ENCODE results near the gene PELI2.

The PELI2 gene

DNA sequence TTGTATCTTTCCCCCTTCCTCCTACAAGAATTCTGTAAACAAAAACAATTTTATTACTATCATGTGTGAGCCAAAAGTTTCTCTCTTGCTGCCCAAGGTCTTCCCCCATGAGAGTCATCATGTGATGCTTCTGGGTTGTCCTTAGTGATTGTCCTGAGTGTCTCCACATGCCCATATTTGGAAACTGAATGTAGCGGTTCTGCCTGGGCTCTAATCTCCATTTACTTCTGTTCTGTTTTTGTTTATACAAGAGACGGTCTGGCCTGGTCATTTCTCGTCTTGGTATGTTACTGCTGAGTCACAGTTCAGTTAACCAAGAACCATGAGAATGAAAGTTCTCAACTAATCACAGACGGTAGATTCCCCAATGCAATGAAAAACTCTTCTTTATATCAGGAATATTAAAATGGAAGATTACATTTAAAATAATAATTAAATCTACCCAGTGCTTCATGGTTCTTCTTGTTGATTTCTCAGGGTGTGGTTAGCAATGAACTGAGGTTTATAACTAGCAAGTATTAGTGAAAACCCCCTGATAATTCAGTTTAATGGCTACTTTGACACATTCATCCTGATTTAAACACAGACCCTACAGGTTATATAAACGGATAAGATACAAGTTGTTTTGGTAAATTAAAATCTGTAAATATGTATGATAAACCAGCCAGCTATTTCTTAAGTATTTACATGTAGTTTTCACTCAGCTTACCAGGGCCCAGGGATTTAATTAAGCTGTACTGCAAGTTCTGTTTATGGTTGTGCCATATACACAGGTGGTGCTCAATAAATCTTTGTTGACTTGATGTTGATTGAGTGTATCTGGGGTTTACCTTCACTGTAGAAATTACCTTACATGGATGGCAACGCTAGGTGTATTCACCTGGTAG, 81.1 kb downstream of the PELI2 start:
- no peak for DNase-seq (ENCODE audit: extremely low read depth in 1 of 2, low read depth in 1 of 2)

DNA sequence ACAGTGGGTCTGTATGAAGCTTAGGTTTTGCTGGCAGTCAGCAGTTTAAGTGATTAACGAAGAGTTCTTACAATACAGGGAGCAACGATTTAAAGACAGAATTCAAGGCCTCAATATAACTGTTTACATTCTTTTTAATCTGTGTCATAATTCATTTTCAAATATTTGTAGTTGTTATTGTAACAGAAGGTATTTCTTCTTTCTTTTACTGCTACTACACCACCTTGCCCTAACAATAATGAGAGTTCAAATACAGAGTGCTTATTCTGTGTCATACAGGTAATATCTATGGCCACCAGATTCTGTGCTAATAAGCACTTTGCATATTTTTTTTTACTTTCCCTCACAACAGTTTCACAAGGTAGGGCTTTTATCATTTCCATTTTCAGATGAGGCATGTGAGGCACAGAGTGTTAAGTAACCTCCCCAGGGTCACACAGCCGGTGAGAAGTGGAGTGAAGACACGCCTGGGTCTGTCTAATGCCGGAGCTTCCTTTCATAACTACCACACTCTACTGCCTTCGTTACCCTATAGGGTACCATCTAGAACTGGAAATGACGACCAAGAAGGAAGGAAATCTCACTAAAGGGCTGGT, 81.9 kb downstream of the PELI2 start:
- no peak for DNase-seq (ENCODE audit: extremely low read depth in 1 of 2, low read depth in 1 of 2)

DNA sequence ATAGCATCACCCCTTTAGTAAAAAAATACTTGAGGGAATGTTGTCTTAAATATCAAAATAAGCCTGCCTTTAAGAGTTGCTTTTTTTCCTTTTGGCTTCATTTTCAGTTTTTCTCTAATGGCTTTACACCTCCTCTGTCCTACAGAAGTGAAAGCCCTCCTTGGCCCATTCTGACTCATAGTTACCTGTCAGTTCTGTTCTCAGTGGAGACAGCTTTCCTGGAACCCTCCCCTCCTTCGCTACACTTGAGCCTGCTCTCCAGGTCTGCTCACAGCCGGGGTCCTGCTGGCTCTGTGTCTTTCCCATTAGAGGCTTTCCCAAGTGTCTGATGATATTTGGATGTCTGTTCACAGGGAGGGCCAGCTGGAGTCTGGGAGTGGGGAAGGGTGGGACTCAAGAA, 84.0 kb downstream of the PELI2 start:
- DNase-seq (ENCODE audit: extremely low read depth in 1 of 2, low read depth in 1 of 2): no peak

DNA sequence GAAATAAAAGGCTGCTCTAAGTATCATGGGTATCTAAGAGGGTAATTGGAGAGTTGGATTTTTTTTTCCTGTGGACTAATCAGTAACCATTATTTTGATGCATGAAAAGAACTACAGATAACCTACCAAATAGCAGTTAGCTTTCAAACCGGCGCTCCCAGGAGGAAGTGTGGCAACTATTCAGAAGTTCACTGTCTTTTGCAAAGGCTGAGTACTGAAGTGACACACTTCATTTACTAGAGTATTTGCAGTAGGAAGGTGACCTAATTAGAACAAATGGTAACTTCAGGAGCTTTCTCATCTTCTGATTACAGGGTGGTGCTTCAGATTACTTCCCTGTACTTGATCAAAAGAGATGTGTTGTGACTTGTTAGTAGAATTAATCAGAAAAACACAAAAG, 87.7 kb downstream of the PELI2 start:
- no peak for DNase-seq (ENCODE audit: extremely low read depth in 1 of 2, low read depth in 1 of 2)

DNA sequence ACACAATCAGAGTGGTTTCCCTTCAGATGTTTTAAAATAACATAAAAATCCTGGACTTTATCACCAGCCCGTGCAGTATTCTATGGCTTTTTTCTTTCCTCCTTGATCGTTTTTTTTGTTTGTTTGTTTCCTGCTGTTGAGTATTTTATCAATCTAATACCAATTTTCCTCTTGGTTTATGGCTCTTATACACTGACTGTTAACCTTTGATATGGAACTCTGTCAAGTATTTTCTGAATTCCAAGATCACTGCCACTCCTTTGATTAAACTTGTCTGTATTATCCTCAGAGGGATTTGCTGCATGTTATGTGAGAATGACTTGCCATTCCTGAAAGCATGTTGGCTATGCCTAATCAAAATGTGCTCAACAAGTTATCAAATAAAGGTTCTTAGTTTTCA, 88.4 kb downstream of the PELI2 start:
- no peak for DNase-seq (ENCODE audit: extremely low read depth in 1 of 2, low read depth in 1 of 2)

DNA sequence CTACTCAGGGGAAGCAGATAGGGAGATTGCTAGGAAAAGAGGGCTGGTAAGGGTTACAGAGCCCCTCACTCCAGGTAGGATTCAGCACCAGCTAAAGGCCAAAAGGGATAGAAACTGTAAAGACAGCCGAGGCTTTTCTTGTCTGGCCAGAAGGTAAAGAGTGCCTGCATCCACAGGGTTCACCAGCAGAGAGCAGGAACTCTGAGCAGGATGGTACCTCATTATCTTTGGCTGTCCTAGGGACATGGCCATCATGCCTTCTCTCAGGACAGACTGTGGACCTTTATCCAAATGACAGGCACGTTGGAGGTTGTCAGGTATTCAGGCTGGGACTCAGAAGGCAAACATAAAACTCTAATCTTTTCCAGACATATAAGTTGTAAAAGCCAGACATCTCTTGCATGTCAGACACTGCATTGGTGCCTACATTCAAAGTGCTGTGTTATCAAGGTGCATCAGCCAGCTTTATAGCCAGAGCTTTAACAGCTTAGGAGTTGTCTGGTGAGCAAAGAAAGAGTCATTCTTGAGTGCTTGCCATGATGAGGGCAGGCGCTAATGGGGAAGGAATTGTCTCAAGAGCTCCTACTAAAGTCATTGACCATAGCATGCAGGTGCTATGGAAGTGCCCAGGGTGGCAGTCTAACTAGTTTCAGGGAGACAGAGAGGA, 89.5 kb downstream of the PELI2 start:
- no peak for DNase-seq (ENCODE audit: extremely low read depth in 1 of 2, low read depth in 1 of 2)

DNA sequence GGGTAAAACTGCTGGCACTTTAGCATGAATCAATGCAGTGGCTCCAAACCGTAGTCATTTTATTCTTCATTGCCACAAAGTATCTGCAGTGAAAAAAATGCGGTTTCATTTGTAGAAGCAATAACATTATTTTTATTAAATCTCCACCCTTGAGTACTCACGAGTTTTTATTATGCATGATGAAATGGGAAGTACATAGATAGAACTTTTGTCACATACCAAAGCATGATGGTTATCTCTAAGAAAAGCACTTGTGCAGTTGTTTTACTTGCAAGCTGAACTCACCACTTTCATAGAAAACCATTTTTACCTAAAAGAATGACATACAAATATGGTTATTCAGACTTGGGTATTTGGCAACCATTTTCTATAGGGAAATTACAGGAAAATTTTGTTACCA, 90.3 kb downstream of the PELI2 start:
- no peak for DNase-seq (ENCODE audit: extremely low read depth in 1 of 2, low read depth in 1 of 2)

DNA sequence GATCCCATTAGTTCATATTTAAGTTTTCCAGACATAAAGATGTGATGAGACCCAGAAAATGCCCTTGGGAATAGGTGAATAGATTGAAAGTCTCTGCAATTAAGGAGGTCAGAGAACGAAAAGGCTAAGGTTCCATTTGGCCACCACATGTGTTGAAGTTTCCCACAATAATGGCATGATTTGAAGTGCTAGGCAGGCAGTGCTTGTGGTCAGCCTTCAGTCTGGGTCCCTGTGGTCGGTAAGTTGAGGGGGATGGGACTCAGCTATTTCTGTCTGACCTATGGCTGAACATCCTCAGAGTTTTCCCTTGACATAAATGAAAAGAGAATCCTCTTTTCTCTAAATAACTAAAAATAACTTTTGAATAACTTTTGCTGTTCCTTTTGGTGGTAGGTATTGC, 92.4 kb downstream of the PELI2 start:
- no peak for DNase-seq (ENCODE audit: extremely low read depth in 1 of 2, low read depth in 1 of 2)

DNA sequence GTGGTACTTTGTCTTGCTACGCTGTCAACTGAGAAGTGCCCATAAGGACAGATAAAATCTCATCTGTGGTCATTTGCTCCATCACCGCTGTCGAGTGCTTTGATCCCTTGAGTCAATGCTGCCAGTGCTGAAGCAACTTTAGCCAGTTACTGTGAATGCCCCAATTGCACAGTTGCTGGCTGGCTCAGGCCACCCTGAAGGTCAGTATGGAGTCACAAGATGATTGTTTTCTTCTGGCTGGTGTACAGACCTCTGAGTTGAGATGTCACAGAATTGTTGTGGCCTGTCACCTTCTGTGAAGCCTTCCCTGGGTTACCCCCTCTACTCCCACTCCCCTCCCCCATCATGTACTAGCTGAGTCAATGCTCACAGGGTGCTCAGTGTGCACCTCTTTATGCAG, 92.9 kb downstream of the PELI2 start:
- no peak for DNase-seq (ENCODE audit: extremely low read depth in 1 of 2, low read depth in 1 of 2)

DNA sequence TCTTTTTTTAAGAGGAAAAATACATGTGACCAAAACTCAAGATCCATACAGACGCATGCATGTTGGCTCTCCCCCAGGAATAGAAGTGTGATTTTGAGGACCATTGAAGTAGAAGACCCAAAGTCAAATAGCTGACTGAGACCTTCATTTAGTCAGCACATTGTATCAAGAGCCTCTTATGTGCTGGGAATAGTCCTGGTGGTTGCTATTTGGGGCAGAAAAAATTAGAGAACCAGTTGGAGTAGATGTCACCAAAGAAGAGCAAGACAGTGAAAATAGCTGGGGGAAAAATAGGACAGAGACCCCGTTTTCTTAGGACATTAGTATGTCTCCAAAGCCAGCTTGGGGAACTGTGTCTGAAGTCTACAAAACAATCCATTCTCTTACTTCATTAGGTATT, 93.6 kb downstream of the PELI2 start:
- no peak for DNase-seq (ENCODE audit: extremely low read depth in 1 of 2, low read depth in 1 of 2)

DNA sequence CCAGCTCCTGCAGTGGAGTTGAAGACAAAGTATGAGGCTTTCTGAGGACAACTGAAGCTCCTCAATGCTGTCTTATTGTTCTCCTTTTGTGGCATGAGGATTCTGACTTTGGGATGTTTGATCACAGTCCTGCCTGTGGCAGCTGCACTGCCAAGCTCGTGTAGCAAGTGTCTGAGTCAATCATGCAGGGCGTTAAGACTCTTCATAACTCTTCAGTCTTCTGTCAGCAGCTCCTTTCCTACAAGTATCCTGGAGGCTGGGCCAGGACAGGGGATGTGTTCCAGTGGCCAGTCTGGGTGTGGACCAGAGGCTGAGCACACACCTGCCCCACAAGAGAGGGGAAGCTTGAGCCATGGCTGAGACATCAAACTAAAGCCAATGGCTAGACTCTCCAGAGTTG, 94.3 kb downstream of the PELI2 start:
- DNase-seq (ENCODE audit: extremely low read depth in 1 of 2, low read depth in 1 of 2): no peak

DNA sequence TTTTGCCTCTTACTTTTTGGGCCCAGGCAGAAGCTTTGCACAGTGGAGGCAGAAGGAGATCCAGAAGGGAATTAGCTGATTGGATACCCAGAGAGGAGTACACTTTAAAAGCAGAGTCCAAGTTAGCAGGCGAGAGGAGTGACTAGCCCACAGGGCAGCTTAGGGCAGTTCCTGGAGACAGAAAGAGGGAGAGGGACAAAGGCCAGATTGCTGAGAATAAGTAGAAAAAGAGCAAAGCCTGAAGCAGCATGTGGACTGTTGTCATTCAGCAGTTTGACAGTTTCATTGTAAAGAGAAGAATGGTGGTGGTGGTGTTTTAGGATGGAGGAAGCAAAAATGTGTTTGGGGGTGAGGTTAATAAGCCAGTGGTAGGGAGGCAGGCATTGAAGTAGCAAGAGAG, 95.1 kb downstream of the PELI2 start:
- no peak for DNase-seq (ENCODE audit: extremely low read depth in 1 of 2, low read depth in 1 of 2)

DNA sequence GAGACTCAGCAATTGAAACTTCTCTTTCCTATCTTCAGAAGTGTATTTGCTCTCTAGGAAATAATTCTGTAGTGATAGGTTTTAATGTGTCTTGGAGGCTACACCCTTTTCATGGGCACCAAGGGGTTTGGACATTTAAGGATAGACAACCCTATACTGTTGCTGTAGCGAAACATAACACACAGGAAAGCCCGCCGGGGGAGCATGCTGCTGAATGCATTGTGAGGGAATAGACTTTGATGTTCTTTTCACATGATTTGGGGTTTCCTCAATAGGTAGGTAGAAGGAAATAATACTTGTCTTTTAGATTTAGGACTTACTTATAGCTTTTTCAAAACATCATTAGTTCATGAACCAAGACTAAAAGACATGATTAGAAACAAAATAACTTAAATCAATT, 97.0 kb downstream of the PELI2 start:
- no peak for DNase-seq (ENCODE audit: extremely low read depth in 1 of 2, low read depth in 1 of 2)

DNA sequence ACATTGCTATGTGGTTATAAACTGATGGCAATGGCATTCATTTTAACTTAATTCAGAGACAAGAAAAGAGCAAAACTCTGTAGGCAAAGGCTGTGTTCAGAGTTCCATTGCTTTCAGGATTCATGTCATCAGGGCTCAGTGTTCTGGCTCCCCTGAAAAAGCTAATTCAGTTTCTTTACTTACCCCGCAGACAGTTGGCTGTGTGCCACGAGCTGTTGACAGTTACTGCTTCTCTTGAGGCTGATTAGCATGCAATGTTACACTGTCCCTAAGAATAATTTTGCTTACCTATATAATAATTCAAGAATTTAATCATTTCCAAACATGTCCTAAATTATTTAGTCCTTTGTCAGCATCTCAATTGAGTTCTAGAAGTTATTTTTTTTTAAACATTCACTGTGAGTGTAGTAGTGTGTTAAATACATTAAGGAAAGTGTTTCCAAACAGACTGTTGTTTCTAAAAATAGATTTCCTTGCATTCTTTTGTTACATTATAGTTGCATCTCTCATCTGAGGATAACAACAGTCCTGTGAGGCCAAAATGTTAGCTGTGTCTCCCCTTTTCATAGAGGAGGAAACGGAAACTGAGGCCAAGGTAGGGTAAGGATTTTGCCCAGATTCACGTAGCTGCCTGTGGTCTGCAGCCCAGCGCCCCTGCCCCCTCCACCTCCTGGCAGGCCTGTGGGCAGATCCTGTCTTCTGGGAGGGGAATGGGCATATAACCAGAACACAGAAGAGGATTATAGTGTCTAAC, 98.6 kb downstream of the PELI2 start:
- no peak for DNase-seq (ENCODE audit: extremely low read depth in 1 of 2, low read depth in 1 of 2)

DNA sequence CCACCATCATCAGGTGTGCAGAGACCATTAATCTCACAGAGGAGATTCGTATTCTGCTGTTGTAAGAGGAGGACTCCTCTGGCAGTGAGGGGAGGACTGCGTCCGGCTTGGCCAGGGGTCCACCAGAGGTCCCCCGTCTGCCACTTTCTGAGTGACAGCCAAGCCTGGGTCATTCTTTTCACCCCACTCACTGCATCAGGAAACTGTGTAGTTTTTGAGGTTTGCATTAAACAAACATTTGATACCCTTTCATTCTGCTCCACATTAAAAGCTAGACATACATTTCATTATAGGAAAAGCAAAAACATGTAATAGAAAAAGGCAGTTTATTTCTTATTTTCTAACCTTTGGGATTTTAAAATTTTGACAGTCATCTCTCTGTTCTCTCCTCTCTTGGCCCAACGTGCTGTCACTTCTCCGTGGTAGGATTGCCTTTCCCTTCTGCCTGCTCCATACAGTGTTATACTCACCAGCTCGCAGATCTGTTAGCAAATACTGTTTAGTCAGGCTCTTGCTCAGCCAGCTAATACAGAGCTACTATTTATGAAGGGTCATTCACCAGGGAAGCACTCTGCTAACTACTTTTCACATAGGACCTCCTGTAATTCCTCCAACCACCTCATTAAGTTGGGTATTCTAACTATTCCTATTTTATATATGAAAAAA, 99.3 kb downstream of the PELI2 start:
- DNase-seq (ENCODE audit: extremely low read depth in 1 of 2, low read depth in 1 of 2): no peak

DNA sequence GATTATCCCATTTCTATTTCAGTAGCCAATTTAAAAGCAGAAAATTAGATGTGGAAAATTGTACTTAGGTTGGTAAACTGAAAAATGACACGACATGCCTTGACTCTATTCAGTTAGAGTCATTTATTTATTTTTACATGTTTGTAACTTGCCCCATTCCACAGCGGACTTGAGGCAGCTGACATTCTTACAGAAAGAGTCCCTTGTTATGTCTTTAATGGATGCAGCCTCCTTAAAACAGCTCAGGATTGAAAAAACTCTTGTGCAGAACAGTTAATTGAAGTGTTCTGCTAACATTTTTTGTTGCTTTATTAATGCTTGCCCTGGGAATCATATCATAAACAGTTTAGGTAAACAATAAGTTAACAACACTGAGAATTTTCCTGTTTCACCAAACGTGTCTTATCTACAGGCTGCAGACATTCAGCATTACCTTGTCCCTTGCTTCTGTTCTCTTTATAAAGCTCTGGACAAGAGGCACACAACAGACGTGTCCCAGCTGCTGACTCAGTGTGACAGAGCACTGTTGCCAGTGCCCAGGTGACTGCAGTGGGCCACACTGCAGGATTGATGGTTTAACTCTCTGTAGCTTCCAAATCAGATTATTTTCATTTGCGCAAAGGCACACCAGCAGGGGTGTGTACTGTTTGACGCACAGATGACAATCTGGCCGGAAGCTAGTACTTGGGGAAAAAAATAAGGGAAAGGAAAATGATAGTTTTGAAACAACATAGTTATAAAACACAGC, 101.6 kb downstream of the PELI2 start:
- no peak for DNase-seq (ENCODE audit: extremely low read depth in 1 of 2, low read depth in 1 of 2)

DNA sequence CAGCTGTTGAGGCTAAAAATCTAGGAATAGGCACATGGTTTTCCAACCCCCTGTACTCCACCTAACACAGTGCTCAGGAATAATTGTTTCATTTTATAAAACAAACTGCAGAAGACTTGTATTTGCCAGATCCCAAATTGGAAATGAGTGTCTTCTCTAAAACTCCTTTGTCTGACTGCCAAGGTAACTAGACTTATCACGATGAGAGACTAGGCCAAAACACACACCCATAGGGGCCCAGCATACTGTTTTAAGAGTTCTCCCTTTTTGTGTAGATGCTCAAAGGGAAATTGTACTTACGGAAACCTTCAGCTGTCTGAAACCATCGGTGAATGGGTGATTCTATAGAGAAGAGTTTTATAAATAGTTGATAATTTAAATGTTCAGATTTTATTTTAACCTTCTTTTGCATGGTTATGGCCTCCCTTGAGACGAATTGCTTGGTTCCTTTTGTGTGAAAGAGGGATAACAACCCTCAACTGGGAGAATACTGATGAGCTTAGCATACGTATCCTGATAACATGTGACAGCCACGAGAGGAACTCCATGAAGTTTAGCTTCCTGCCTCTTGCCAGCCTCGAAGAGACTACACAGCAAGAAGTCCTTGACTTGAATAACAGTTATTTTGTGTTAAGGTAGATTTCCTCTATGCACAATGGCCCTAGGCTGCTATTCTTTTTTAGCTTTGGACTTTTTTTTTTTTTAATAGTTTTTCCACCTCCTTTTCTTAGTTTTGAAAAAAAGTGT, 103.3 kb downstream of the PELI2 start:
- DNase-seq (ENCODE audit: extremely low read depth in 1 of 2, low read depth in 1 of 2): no peak

DNA sequence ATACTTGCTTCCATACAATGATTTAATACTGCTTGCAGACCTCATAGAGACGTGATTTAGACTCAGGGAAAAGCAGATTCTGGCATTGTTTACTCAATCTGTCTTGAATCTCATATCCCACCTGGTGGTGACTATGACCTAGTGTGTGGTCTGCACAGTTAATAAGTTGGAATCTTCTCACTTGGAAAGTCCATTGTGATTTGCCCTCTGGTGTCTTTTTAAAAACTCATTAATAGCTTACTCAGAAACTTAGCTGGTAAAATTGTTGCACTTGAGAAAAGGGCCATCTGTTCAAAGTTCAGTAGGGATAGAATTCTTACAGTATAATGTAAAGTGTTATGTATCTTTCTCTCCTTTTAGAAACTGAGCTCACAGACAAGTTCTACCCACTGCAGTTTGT, 106.0 kb downstream of the PELI2 start:
- DNase-seq (ENCODE audit: extremely low read depth in 1 of 2, low read depth in 1 of 2): no peak
